GM13976 (cell line): Measurements from ENCODE around the gene GALNT18.
A peak's percentile ranks its signal among the peaks of the same experiment; 100 is the strongest.

Source experiments
- DNase-seq: peaks from one replicate; pipeline ENCODE4 v3.0.0; 2012; ENCODE audit warnings: low spot score
- in situ Hi-C: fragments of 300-500 bp; cut with MboI; formaldehyde crosslinking; loops from one replicate; pipeline ENCODE4 v1.12.0; 2022; ENCODE audit warnings: low sequenced_read_pairs, mixed read lengths, inconsistent platforms; ENCODE audit not compliant: unreplicated experiment
- TF ChIP-seq, protein P1 (sequence below): IDR thresholded peaks from 2 replicates; pipeline ENCODE4 v1.5.1; 2012; ENCODE audit warnings: borderline replicate concordance, mild to moderate bottlenecking; ENCODE audit not compliant: insufficient read depth; ENCODE audit errors: extremely low read depth, missing control alignments, control extremely low read depth

The GALNT18 gene

DNA sequence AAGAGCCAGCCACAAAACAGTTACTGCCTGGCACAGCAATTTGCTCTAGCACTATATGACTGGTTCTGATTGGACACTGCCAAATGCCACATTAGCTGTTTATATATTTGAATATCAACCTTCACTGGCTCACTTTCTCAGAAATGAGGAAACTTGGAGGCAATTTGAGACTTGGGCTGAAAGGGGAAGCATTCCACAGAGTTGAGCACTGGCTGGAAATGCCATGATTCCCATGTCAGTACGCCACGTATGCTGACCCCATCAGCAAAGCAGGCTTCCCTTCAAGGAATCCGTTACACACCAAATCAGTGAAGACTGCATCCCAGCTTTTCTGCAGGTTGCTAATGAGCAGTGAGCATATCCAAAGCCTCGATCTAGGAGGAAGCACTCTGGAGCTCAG lies 34.7 kb downstream of the GALNT18 start:
- in situ Hi-C loops, result no loop called here
- TF ChIP-seq, protein P1, sequence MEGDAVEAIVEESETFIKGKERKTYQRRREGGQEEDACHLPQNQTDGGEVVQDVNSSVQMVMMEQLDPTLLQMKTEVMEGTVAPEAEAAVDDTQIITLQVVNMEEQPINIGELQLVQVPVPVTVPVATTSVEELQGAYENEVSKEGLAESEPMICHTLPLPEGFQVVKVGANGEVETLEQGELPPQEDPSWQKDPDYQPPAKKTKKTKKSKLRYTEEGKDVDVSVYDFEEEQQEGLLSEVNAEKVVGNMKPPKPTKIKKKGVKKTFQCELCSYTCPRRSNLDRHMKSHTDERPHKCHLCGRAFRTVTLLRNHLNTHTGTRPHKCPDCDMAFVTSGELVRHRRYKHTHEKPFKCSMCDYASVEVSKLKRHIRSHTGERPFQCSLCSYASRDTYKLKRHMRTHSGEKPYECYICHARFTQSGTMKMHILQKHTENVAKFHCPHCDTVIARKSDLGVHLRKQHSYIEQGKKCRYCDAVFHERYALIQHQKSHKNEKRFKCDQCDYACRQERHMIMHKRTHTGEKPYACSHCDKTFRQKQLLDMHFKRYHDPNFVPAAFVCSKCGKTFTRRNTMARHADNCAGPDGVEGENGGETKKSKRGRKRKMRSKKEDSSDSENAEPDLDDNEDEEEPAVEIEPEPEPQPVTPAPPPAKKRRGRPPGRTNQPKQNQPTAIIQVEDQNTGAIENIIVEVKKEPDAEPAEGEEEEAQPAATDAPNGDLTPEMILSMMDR, result no peak
- no peak for DNase-seq

DNA sequence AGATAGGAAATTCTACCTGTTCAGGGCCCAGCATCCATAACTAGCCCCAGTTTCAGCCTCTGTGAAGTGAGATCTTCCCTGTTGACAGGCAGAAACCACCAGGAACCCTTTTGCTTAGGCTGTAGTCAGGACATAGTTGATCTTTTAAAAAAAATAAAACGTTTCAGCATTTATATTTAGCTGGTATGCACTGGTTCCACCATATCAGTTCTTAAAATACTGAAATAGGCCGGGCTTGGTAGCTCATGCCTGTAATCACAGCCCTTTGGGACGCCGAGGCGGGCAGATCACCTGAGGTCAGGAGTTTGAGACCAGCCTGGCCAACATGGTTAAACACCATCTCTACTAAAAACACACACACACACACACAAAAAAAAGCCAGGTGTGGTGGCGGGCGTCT lies 35.3 kb downstream of the GALNT18 start:
- TF ChIP-seq, protein P1, result no peak
- in situ Hi-C loops, result no loop called here
- DNase-seq, result no peak

DNA sequence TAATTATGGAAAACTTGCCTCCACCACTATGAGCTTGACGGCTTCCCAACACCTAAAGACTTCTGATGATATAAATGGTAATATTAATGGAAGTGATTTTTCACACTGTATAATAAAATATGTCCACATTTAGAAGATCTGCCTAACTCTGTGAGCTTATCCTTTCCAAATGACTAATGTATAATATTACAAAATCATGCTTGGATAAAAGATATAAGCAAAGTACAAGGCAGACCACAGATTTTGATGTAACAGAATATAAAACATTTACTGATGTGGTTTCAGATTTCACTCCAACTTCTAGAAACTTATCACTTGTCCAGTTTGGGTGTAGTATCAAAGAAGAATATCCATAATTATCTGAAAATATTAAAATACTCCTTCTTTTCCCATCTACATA lies 36.9 kb downstream of the GALNT18 start:
- in situ Hi-C loops, result no loop called here
- DNase-seq, result no peak
- TF ChIP-seq, protein P1, result no peak

DNA sequence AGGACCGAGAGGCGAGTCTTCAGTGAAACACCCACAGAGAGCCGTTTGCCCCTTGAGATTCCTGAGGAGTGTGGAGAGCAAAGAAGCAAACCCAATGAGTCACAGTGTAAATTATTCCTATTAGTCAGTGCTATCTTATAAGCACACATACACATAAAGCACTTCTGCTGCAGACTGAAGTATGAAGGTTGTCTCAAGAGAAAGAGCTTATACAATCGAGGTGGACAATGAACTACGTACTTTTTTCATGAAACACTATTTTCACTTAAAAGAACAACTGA lies 37.3 kb downstream of the GALNT18 start:
- TF ChIP-seq, protein P1, result no peak
- DNase-seq, result peak; percentile 3
- in situ Hi-C loops, result no loop called here

DNA sequence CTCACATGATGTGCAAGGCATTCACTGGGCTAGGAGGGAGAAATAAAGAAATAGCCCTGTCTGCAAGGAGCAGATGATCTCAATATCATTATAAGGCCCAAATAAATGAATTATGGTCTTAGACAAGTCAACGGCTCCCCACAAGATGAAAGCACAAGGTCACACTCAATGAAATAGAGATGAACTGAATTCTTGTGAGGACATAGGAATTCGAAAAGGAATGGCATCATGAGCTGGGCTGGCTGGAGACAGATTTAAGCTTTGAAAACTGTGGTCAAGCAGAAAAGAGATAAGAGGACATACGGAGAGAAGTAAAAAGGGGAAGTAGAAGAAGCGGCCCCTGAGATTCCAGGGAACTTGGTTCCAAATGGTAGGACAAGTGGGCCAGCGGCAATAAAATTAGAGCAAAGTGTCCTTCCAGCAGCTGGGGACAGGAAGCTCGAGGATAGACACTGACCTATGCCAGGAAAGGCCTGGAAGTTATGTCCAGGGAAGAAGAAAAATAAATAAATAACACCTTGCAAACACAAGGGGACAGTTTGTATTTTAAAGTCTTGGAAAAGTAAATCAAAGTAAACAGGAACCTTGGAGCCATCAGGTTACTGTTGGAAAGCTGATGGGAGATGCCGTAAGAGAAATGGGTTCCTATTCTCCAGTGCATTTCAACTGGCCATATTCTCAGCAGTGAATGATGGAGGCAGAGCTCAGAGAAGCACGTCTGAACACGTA lies 37.8 kb downstream of the GALNT18 start:
- TF ChIP-seq, protein P1, result no peak
- in situ Hi-C loops, result no loop called here
- DNase-seq, result no peak

DNA sequence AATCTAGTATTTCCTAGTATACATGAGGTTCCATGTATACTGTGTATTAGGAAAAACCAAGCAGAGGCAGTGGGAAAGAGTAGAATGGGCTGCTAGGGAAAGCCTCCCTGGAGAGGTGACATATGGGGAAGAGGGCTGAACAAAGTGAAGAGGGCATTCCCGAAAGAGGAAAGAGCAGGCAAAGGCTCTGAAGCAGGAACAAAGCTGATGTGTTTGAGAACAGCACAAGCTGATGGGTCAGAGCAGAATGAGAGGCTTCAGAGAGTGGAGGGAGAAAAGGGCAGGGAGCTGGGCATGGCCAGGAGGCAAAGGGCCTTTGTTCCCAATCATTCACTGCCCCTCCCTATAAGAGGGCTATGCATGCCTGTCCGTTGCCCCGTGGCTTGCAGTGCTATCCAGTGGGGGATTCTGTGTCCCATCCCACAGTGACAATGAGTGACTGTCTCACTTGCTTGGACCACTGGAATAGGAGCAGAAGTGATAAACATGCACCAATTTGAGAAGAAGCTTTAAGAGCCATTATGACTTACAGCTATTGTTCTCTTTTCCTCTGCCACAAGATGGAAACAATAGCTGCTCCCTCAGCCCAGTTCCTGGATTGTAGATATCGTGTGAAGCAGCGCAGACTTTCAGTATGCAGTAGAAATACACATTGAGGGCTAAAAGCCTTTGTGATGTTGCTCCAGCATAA lies 39.6 kb downstream of the GALNT18 start:
- DNase-seq, result no peak
- in situ Hi-C loops, result no loop called here
- TF ChIP-seq, protein P1, result no peak
